ENCODE measurements around the gene GAA.

The GAA gene

GRCh38 chr17:80104321-80104955 is 3.1 kb downstream of the GAA start:
- TF ChIP-seq GATA2 (IDR thresholded peaks at IDR 0.05; ENCODE audit: low read depth, low read length): no peak
- TF ChIP-seq GATA3 (IDR thresholded peaks at IDR 0.05; ENCODE audit: low read depth, low read length): no peak

DNA sequence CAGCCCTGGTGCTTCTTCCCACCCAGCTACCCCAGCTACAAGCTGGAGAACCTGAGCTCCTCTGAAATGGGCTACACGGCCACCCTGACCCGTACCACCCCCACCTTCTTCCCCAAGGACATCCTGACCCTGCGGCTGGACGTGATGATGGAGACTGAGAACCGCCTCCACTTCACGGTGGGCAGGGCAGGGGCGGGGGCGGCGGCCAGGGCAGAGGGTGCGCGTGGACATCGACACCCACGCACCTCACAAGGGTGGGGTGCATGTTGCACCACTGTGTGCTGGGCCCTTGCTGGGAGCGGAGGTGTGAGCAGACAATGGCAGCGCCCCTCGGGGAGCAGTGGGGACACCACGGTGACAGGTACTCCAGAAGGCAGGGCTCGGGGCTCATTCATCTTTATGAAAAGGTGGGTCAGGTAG is 3.6 kb downstream of the GAA start:
- no peak for TF ChIP-seq GATA2 (IDR thresholded peaks at IDR 0.05; ENCODE audit: low read depth, low read length)
- TF ChIP-seq GATA3 (IDR thresholded peaks at IDR 0.05; ENCODE audit: low read depth, low read length): no peak

DNA sequence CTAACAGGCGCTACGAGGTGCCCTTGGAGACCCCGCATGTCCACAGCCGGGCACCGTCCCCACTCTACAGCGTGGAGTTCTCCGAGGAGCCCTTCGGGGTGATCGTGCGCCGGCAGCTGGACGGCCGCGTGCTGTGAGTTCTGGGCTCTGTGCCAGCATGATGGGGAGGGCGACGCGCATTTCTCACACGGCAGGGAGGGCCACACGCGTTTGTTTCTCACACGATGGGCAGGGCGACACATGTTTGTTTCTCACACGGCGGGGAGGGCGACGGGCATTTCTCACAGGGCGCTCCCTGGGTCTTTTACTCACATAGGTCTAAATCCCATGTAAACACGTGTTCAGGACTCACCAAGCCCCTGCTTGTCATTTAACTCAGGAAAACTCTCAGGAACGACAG is 4.4 kb downstream of the GAA start:
- TF ChIP-seq GATA3 (IDR thresholded peaks at IDR 0.05; ENCODE audit: low read depth, low read length) (no peak), GATA2 (IDR thresholded peaks at IDR 0.05; ENCODE audit: low read depth, low read length) (no peak)

GRCh38 chr17:80106176-80106575 is 4.8 kb downstream of the GAA start:
- TF ChIP-seq GATA3 (IDR thresholded peaks at IDR 0.05; ENCODE audit: low read depth, low read length): no peak
- no peak for TF ChIP-seq GATA2 (IDR thresholded peaks at IDR 0.05; ENCODE audit: low read depth, low read length)

GRCh38 chr17:80106751-80107150 is 5.4 kb downstream of the GAA start:
- TF ChIP-seq GATA3 (IDR thresholded peaks at IDR 0.05; ENCODE audit: low read depth, low read length): no peak
- no peak for TF ChIP-seq GATA2 (IDR thresholded peaks at IDR 0.05; ENCODE audit: low read depth, low read length)

GRCh38 chr17:80107231-80108021 is 6.0 kb downstream of the GAA start:
- TF ChIP-seq GATA3 (IDR thresholded peaks at IDR 0.05; ENCODE audit: low read depth, low read length) (no peak), GATA2 (IDR thresholded peaks at IDR 0.05; ENCODE audit: low read depth, low read length) (no peak)

DNA sequence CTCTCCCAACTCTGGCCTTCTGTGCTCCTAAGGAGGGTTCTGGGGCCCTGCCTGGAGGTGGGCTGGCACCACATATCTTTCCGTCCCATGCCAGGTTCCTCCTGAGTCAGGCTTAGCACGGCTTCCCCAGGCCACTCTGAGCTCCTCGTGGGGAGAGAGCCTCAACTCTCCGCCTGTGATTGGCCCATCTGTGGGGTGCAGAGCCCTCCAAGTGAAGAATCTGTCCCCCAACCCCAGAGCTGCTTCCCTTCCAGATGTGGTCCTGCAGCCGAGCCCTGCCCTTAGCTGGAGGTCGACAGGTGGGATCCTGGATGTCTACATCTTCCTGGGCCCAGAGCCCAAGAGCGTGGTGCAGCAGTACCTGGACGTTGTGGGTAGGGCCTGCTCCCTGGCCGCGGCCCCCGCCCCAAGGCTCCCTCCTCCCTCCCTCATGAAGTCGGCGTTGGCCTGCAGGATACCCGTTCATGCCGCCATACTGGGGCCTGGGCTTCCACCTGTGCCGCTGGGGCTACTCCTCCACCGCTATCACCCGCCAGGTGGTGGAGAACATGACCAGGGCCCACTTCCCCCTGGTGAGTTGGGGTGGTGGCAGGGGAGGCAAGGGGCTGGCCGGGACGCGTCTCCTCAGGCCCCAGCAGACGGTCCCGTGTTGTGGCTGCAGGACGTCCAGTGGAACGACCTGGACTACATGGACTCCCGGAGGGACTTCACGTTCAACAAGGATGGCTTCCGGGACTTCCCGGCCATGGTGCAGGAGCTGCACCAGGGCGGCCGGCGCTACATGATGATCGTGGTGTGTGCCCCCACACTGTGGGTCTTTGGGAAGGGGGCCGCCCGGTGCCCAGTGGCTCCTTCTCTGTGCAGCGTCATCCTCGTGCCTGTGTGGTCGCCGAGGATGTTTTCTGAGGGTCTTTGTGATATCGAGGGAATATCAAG is 6.9 kb downstream of the GAA start:
- TF ChIP-seq GATA3 (IDR thresholded peaks at IDR 0.05; ENCODE audit: low read depth, low read length) (no peak), GATA2 (IDR thresholded peaks at IDR 0.05; ENCODE audit: low read depth, low read length) (no peak)

DNA sequence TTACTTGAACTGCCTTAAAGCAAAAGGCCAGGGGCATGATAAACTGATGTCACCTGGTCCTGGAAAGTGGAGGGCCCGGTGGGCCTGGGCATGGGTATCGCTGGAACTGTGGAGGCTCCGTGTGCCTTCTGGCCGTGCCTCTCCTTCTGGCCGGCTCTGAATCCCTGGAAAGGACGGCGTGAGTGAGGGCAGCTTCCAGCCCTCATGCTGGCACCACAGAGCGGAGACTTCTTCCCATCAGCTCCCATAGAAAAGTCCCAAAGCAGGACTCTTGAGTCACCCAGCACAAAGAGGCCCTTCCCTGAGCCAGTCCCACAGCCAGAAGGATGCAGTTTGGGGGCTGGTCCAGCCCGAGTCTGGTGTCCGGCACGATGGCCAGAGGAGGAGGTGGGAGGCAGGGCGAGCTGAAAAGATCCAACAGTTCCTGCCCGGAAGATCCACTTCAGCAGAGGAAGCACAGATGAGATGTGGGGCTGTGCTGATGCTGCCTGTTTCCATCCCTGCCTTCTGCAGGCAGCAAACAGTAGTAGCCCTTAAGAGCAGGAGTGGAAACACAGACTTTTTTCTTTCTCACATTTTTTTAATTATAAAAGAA is 7.8 kb downstream of the GAA start:
- no peak for TF ChIP-seq GATA2 (IDR thresholded peaks at IDR 0.05; ENCODE audit: low read depth, low read length)
- TF ChIP-seq GATA3 (IDR thresholded peaks at IDR 0.05; ENCODE audit: low read depth, low read length): no peak

GRCh38 chr17:80109713-80110446 is 8.5 kb downstream of the GAA start:
- TF ChIP-seq GATA3 (IDR thresholded peaks at IDR 0.05; ENCODE audit: low read depth, low read length) (no peak), GATA2 (IDR thresholded peaks at IDR 0.05; ENCODE audit: low read depth, low read length) (no peak)

DNA sequence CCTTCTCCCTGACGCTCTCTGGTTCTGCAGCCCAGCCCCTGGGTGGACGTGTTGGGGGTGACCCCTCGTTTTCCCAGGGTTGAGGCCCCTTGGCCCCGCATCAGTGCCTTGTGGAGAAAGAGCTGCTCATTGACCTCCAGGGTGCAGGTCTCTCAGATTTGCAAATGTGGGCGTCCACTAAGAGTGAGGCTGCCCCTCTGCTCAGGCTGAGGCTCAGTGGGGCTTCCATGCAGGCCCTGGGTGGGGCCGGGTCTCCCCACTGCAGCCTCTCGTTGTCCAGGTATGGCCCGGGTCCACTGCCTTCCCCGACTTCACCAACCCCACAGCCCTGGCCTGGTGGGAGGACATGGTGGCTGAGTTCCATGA is 9.0 kb downstream of the GAA start:
- no peak for TF ChIP-seq GATA2 (IDR thresholded peaks at IDR 0.05; ENCODE audit: low read depth, low read length)
- TF ChIP-seq GATA3 (IDR thresholded peaks at IDR 0.05; ENCODE audit: low read depth, low read length): no peak

DNA sequence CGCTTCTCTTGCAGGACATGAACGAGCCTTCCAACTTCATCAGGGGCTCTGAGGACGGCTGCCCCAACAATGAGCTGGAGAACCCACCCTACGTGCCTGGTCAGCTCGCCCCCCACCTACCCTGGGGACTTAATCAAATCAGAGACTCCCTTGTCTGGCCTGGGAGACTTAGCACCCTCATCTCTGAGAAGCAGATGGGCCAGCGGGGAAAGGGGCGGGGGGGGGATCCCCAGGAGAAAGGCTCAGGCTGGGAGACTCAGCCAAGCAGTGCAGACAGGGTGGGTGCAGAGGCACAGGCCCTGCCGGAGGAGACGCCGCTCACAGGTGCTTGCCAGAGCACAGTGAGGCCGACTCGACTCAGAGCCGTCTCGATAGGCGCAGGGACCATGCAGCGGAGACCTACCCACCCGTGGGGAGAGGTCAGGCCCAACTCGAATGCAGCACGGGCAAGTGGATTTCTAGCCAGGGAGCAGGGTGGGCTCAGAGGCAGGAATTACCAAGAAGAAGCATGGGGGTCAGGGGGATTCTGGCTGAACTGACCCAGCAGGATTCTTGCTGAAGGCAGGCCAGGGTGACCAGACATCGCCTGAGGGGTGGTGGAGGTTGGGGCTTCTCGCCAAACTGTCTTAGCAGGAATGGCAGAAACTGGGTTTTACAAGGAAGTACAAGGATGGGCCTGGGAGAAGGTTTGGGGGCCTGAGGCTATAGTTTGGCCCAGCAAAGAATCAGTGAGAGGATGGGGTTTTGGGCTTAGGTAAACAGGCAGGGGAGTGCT is 9.7 kb downstream of the GAA start:
- no peak for TF ChIP-seq GATA3 (IDR thresholded peaks at IDR 0.05; ENCODE audit: low read depth, low read length)
- TF ChIP-seq GATA2 (IDR thresholded peaks at IDR 0.05; ENCODE audit: low read depth, low read length): no peak

GRCh38 chr17:80111702-80112470 is 10.5 kb downstream of the GAA start:
- no peak for TF ChIP-seq GATA2 (IDR thresholded peaks at IDR 0.05; ENCODE audit: low read depth, low read length)
- TF ChIP-seq GATA3 (IDR thresholded peaks at IDR 0.05; ENCODE audit: low read depth, low read length): no peak

Data from SH-SY5Y (cell line).